Activated CD8-positive, alpha-beta T cell treated with anti-CD3 and anti-CD28 coated beads, Interleukin-2, amount 10 ng/mL, durations not matched to agents 7 days and 5 days (primary cell): ENCODE measurements around the gene MOV10L1. TPM values are rescaled to one million over a fixed set of nuclear protein-coding genes. Genes with fewer than 3 reads are reported as not detected.

Source experiments
- ATAC-seq: fragments of 150-1000 bp; cut with Tn5 transposase; one replicate; pipeline ENCODE4 v1.10.0; 2021; ENCODE audit warnings: moderate library complexity
- CTCF ChIA-PET: fragments of 350-600 bp; sonication (Branson Sonifier 250); formaldehyde crosslinking; loops from one replicate; lab custom pipeline; 2021; ENCODE audit warnings: antibody characterized with exemption; lab: Charles Lee
- POLR2A ChIA-PET: fragments of 350-600 bp; sonication (Branson Sonifier 250); formaldehyde crosslinking; loops from one replicate; lab custom pipeline; 2021; ENCODE audit warnings: antibody characterized with exemption; lab: Charles Lee
- DNase-seq: peaks from one replicate; pipeline ENCODE4 v3.0.0-alpha.2; 2020
- H3K27ac Mint-ChIP-seq: one replicate; pipeline ENCODE4 v1.8.0; 2021; ENCODE audit warnings: mild to moderate bottlenecking, mixed read lengths
- H3K27me3 Mint-ChIP-seq: one replicate; pipeline ENCODE4 v1.8.0; 2021; ENCODE audit warnings: low read depth, mixed read lengths
- H3K36me3 Mint-ChIP-seq: one replicate; pipeline ENCODE4 v1.8.0; 2021; ENCODE audit warnings: low read depth, mixed read lengths
- H3K4me1 Mint-ChIP-seq: one replicate; pipeline ENCODE4 v1.8.0; 2021; ENCODE audit warnings: low read depth, mixed read lengths
- H3K4me3 Mint-ChIP-seq: one replicate; pipeline ENCODE4 v1.8.0; 2021; ENCODE audit warnings: mild to moderate bottlenecking, mixed read lengths
- H3K9me3 Mint-ChIP-seq: one replicate; pipeline ENCODE4 v1.8.0; 2022; ENCODE audit warnings: mixed read lengths; ENCODE audit not compliant: insufficient read depth
- total RNA-seq, 2 experiments: library from RNA; stranded (reverse); gene quantifications; one replicate each; pipeline ENCODE4 v1.2.3, GENCODE V29; 2021

The MOV10L1 gene
- total RNA-seq, 2 experiments from 2014 or later = not detected

- DNase-seq (no peak), ATAC-seq (no peak)
- no peaks in the 10 kb centered on the region for H3K9me3 Mint-ChIP-seq
- POLR2A ChIA-PET = no interaction called here
- CTCF ChIA-PET = no interaction called here
- H3K27ac Mint-ChIP-seq = no peak overlapping the region
- peaks cover 30% of the 10 kb centered on the region for H3K4me1 Mint-ChIP-seq
- no peak overlapping the region for H3K4me3 Mint-ChIP-seq
- peaks cover 31% of the 10 kb centered on the region for H3K36me3 Mint-ChIP-seq
- H3K27me3 Mint-ChIP-seq = no peaks in the 10 kb centered on the region
Measured at GRCh38 chr22:50194037-50194805, 104.4 kb downstream of the MOV10L1 start.

GRCh38 chr22:50196256-50196655, 106.5 kb downstream of the MOV10L1 start:
- ChIA-PET POLR2A (interaction anchor here (1.2 kb wide), 1 partner anchor 9 kb away, joined by 4 read pairs; no protein-coding TSS in a partner anchor), CTCF (no interaction called here)
- Mint-ChIP-seq H3K4me1 (peaks cover 24% of the 10 kb centered on the region), H3K27me3 (no peaks in the 10 kb centered on the region), H3K9me3 (no peaks in the 10 kb centered on the region), H3K27ac (no peak overlapping the region), H3K4me3 (no peak overlapping the region), H3K36me3 (peaks cover 28% of the 10 kb centered on the region)
- DNase-seq = no peak
- no peak for ATAC-seq

- ChIA-PET CTCF (no interaction called here), POLR2A (interaction anchor here (1.2 kb wide), 1 partner anchor 9 kb away, joined by 4 read pairs; no protein-coding TSS in a partner anchor)
- no peak for DNase-seq
- H3K9me3 Mint-ChIP-seq = no peaks in the 10 kb centered on the region
- H3K27me3 Mint-ChIP-seq = no peaks in the 10 kb centered on the region
- H3K27ac Mint-ChIP-seq = no peak overlapping the region
- peaks cover 19% of the 10 kb centered on the region for H3K4me1 Mint-ChIP-seq
- H3K36me3 Mint-ChIP-seq = peaks cover 25% of the 10 kb centered on the region
- H3K4me3 Mint-ChIP-seq = no peak overlapping the region
- no peak for ATAC-seq
Measured at GRCh38 chr22:50197000-50197800, 107.4 kb downstream of the MOV10L1 start.

- no peak overlapping the region for H3K27ac Mint-ChIP-seq
- H3K36me3 Mint-ChIP-seq = peaks cover 18% of the 10 kb centered on the region
- no peak for ATAC-seq
- no peaks in the 10 kb centered on the region for H3K27me3 Mint-ChIP-seq
- peaks cover 16% of the 10 kb centered on the region for H3K4me1 Mint-ChIP-seq
- no peaks in the 10 kb centered on the region for H3K9me3 Mint-ChIP-seq
- ChIA-PET POLR2A (interaction anchor here (0.6 kb wide), 1 partner anchor 51 kb away, joined by 3 read pairs; no protein-coding TSS in a partner anchor), CTCF (no interaction called here)
- H3K4me3 Mint-ChIP-seq = peak overlapping the region; percentile 20
- DNase-seq = no peak
Measured at GRCh38 chr22:50197856-50198623, 108.2 kb downstream of the MOV10L1 start.

- Mint-ChIP-seq H3K4me1 (peaks cover 20% of the 10 kb centered on the region), H3K27me3 (no peaks in the 10 kb centered on the region), H3K36me3 (peaks cover 23% of the 10 kb centered on the region), H3K4me3 (no peak overlapping the region), H3K9me3 (no peaks in the 10 kb centered on the region), H3K27ac (no peak overlapping the region)
- ATAC-seq (no peak), DNase-seq (no peak)
- POLR2A ChIA-PET = interaction anchor here (0.6 kb wide), 1 partner anchor 52 kb away, joined by 3 read pairs; no protein-coding TSS in a partner anchor
- CTCF ChIA-PET = no interaction called here
Measured at GRCh38 chr22:50198624-50199017, 108.8 kb downstream of the MOV10L1 start.

GRCh38 chr22:50199251-50199721, 109.5 kb downstream of the MOV10L1 start:
- ChIA-PET CTCF (no interaction called here), POLR2A (interaction anchor here (1.0 kb wide), 1 partner anchor 9 kb away, joined by 6 read pairs; no protein-coding TSS in a partner anchor)
- DNase-seq (no peak), ATAC-seq (no peak)
- Mint-ChIP-seq H3K27ac (peak overlapping the region; percentile 72), H3K27me3 (no peaks in the 10 kb centered on the region), H3K36me3 (peaks cover 27% of the 10 kb centered on the region), H3K4me3 (peak overlapping the region; percentile 66), H3K4me1 (peaks cover 20% of the 10 kb centered on the region), H3K9me3 (no peaks in the 10 kb centered on the region)

GRCh38 chr22:50199829-50200460, 110.1 kb downstream of the MOV10L1 start:
- Mint-ChIP-seq H3K9me3 (no peaks in the 10 kb centered on the region), H3K27ac (peak overlapping the region; percentile 72), H3K36me3 (peaks cover 32% of the 10 kb centered on the region), H3K4me1 (peaks cover 25% of the 10 kb centered on the region), H3K4me3 (peak overlapping the region; percentile 66), H3K27me3 (no peaks in the 10 kb centered on the region)
- DNase-seq (peak; percentile 40), ATAC-seq (peak; percentile 6)
- ChIA-PET POLR2A (interaction anchor here (1.0 kb wide), 1 partner anchor 9 kb away, joined by 6 read pairs; no protein-coding TSS in a partner anchor), CTCF (no interaction called here)

GRCh38 chr22:50200461-50201190, 110.8 kb downstream of the MOV10L1 start, which contains the start of gene SELENOO:
Gene SELENOO (plus strand): TSS chr22:50201011. CDS start chr22:50201037, 26 bp downstream.
- DNase-seq = peak; percentile 94
- Mint-ChIP-seq H3K36me3 (peaks cover 30% of the 10 kb centered on the region), H3K4me1 (peaks cover 25% of the 10 kb centered on the region), H3K9me3 (no peaks in the 10 kb centered on the region), H3K27ac (peak within 1 kb of the TSS; percentile 77), H3K27me3 (no peaks in the 10 kb centered on the region), H3K4me3 (peak within 1 kb of the TSS; percentile 82)
- ATAC-seq = peak; percentile 91
- POLR2A ChIA-PET = interaction anchor here (1.0 to 3.4 kb wide), 2 partner anchors 10 kb away, joined by 6 to 17 read pairs; no protein-coding TSS in a partner anchor
- CTCF ChIA-PET = no interaction called here

GRCh38 chr22:50201191-50202129, 111.7 kb downstream of the MOV10L1 start:
- POLR2A ChIA-PET = interaction anchor here (0.9 to 3.4 kb wide), 3 partner anchors 11 to 19 kb away, joined by 3 to 17 read pairs (median 3); no protein-coding TSS in a partner anchor
- Mint-ChIP-seq H3K4me1 (peaks cover 25% of the 10 kb centered on the region), H3K27ac (peak overlapping the region; percentile 70), H3K9me3 (no peaks in the 10 kb centered on the region), H3K27me3 (no peaks in the 10 kb centered on the region), H3K4me3 (peak overlapping the region; percentile 82), H3K36me3 (peaks cover 34% of the 10 kb centered on the region)
- no peak for DNase-seq
- peak; percentile 45 for ATAC-seq
- CTCF ChIA-PET = interaction anchor here (1.4 kb wide), 1 partner anchor 9 kb away, joined by 4 read pairs; no protein-coding TSS in a partner anchor
